Muscle layer of colon (tissue), 2 donors: Measurements from ENCODE around the gene TCIRG1.

ENCODE experiments used
- H3K27ac ChIP-seq: one replicate; pipeline ENCODE4 v1.7.0; 2013; ENCODE audit warnings: low read depth, mild to moderate bottlenecking, low read length, moderate library complexity
- H3K27me3 ChIP-seq, 2 donors: one replicate each; pipeline ENCODE4 v1.7.0; 2013; ENCODE audit warnings: low read length in 2 of 2, mild to moderate bottlenecking in 2 of 2; ENCODE audit not compliant: insufficient read depth in 2 of 2, control insufficient read depth in 1 of 2
- H3K36me3 ChIP-seq: one replicate; pipeline ENCODE4 v1.7.0; 2013; ENCODE audit warnings: mild to moderate bottlenecking, low read length; ENCODE audit not compliant: insufficient read depth
- H3K4me1 ChIP-seq: one replicate; pipeline ENCODE4 v1.7.0; 2013; ENCODE audit warnings: mild to moderate bottlenecking, low read length; ENCODE audit not compliant: insufficient read depth
- H3K4me3 ChIP-seq, 2 donors: one replicate each; pipeline ENCODE4 v1.7.0; 2013; ENCODE audit warnings: low read length in 2 of 2, low read depth in 1 of 2, mild to moderate bottlenecking in 1 of 2, moderate library complexity in 1 of 2
- H3K9ac ChIP-seq: one replicate; pipeline ENCODE4 v1.7.0; 2013; ENCODE audit warnings: low read length
- H3K9me3 ChIP-seq: one replicate; pipeline ENCODE4 v1.7.0; 2013; ENCODE audit warnings: mild to moderate bottlenecking, low read length
- donor health status: abdominal sarcoma.
- donor health status: Adenocarcinoma of cecum.

The TCIRG1 gene

GRCh38 chr11:68074584-68075352, 35.9 kb downstream of the TCIRG1 start:
- H3K36me3 ChIP-seq = peaks cover 37% of the 10 kb centered on the region
- H3K4me3 ChIP-seq = no peak overlapping the region
- H3K27ac ChIP-seq = no peak overlapping the region
- no peaks in the 10 kb centered on the region for H3K4me1 ChIP-seq
- H3K9me3 ChIP-seq = no peaks in the 10 kb centered on the region
- H3K27me3 ChIP-seq = no peaks in the 10 kb centered on the region
- H3K9ac ChIP-seq = no peak overlapping the region

GRCh38 chr11:68076371-68077042, 37.7 kb downstream of the TCIRG1 start:
- Histone ChIP-seq H3K27me3 (no peaks in the 10 kb centered on the region), H3K27ac (no peak overlapping the region), H3K36me3 (peaks cover 31% of the 10 kb centered on the region), H3K9me3 (no peaks in the 10 kb centered on the region), H3K4me3 (no peak overlapping the region), H3K9ac (no peak overlapping the region), H3K4me1 (no peaks in the 10 kb centered on the region)

- no peak overlapping the region for H3K4me3 ChIP-seq
- H3K36me3 ChIP-seq = peaks cover 20% of the 10 kb centered on the region
- H3K9me3 ChIP-seq = no peaks in the 10 kb centered on the region
- H3K9ac ChIP-seq = no peak overlapping the region
- no peaks in the 10 kb centered on the region for H3K4me1 ChIP-seq
- H3K27ac ChIP-seq = no peak overlapping the region
- no peaks in the 10 kb centered on the region for H3K27me3 ChIP-seq
These were observed 39.1 kb downstream of the TCIRG1 start for GRCh38 chr11:68077617-68078582.

GRCh38 chr11:68080860-68081259, 42.0 kb downstream of the TCIRG1 start:
- H3K4me1 ChIP-seq = no peaks in the 10 kb centered on the region

GRCh38 chr11:68081691-68082090, 42.9 kb downstream of the TCIRG1 start:
- H3K9me3 ChIP-seq = no peaks in the 10 kb centered on the region
- peaks cover 10% of the 10 kb centered on the region for H3K36me3 ChIP-seq
- H3K27me3 ChIP-seq = no peaks in the 10 kb centered on the region
- no peak overlapping the region for H3K4me3 ChIP-seq
- no peak overlapping the region for H3K27ac ChIP-seq
- no peak overlapping the region for H3K9ac ChIP-seq
- H3K4me1 ChIP-seq = no peaks in the 10 kb centered on the region

More at GRCh38 chr11:68080860-68081259, 42.0 kb downstream of the TCIRG1 start:
- Histone ChIP-seq H3K9me3 (no peaks in the 10 kb centered on the region), H3K27ac (no peak overlapping the region), H3K36me3 (peaks cover 17% of the 10 kb centered on the region), H3K4me3 (no peak overlapping the region), H3K9ac (no peak overlapping the region), H3K27me3 (no peaks in the 10 kb centered on the region)

- Histone ChIP-seq H3K9me3 (no peaks in the 10 kb centered on the region), H3K27me3 (no peaks in the 10 kb centered on the region), H3K4me1 (no peaks in the 10 kb centered on the region), H3K27ac (no peak overlapping the region), H3K4me3 (no peak overlapping the region), H3K36me3 (peaks cover 10% of the 10 kb centered on the region), H3K9ac (no peak overlapping the region)
These were observed 43.7 kb downstream of the TCIRG1 start for GRCh38 chr11:68082481-68082880.

- no peaks in the 10 kb centered on the region for H3K9me3 ChIP-seq
- H3K27ac ChIP-seq = no peak overlapping the region
- no peaks in the 10 kb centered on the region for H3K4me1 ChIP-seq
- H3K9ac ChIP-seq = no peak overlapping the region
- H3K27me3 ChIP-seq = no peaks in the 10 kb centered on the region
- peaks cover 10% of the 10 kb centered on the region for H3K36me3 ChIP-seq
- no peak overlapping the region for H3K4me3 ChIP-seq
These were observed 44.7 kb downstream of the TCIRG1 start for GRCh38 chr11:68083517-68083916.

GRCh38 chr11:68089679-68090078, 50.9 kb downstream of the TCIRG1 start:
- no peaks in the 10 kb centered on the region for H3K36me3 ChIP-seq
- no peak overlapping the region for H3K4me3 ChIP-seq
- no peaks in the 10 kb centered on the region for H3K27me3 ChIP-seq
- no peaks in the 10 kb centered on the region for H3K9me3 ChIP-seq
- H3K4me1 ChIP-seq = no peaks in the 10 kb centered on the region
- no peak overlapping the region for H3K27ac ChIP-seq
- no peak overlapping the region for H3K9ac ChIP-seq

GRCh38 chr11:68090287-68090686, 51.5 kb downstream of the TCIRG1 start:
- H3K4me3 ChIP-seq = no peak overlapping the region
- H3K27ac ChIP-seq = no peak overlapping the region
- no peaks in the 10 kb centered on the region for H3K27me3 ChIP-seq
- no peak overlapping the region for H3K9ac ChIP-seq
- H3K36me3 ChIP-seq = no peaks in the 10 kb centered on the region
- H3K9me3 ChIP-seq = no peaks in the 10 kb centered on the region
- H3K4me1 ChIP-seq = no peaks in the 10 kb centered on the region

- Histone ChIP-seq H3K9ac (no peak overlapping the region), H3K9me3 (no peaks in the 10 kb centered on the region), H3K36me3 (no peaks in the 10 kb centered on the region), H3K27me3 (no peaks in the 10 kb centered on the region), H3K4me3 (no peak overlapping the region), H3K4me1 (no peaks in the 10 kb centered on the region), H3K27ac (no peak overlapping the region)
These were observed 51.9 kb downstream of the TCIRG1 start for GRCh38 chr11:68090706-68091105.

GRCh38 chr11:68092411-68092810, 53.6 kb downstream of the TCIRG1 start:
- H3K27ac ChIP-seq = no peak overlapping the region
- H3K4me1 ChIP-seq = no peaks in the 10 kb centered on the region
- H3K9ac ChIP-seq = no peak overlapping the region
- H3K27me3 ChIP-seq = no peaks in the 10 kb centered on the region
- no peaks in the 10 kb centered on the region for H3K9me3 ChIP-seq
- H3K36me3 ChIP-seq = no peaks in the 10 kb centered on the region
- no peak overlapping the region for H3K4me3 ChIP-seq
